Natural killer cell (primary cell): ENCODE measurements around the gene MBD3L2. TPM values are rescaled to one million over a fixed set of nuclear protein-coding genes. Genes with fewer than 3 reads are reported as not detected.
A peak's percentile ranks its signal among the peaks of the same experiment; 100 is the strongest.

Experiments used
- ATAC-seq, 3 donors: fragments of 150-1000 bp in 2 of 3; fragments of 200-7000 bp in 1 of 3; cut with Tn5 transposase; 1 replicate in 1 of 3; 2 replicates in 2 of 3; pipeline ENCODE4 v1.10.0; 2021; ENCODE audit warnings: mild to moderate bottlenecking in 2 of 3, moderate library complexity in 2 of 3
- DNase-seq, 2 donors: peaks; one replicate each; pipeline versions ENCODE4 v3.0.0 to v3.0.0-alpha.2; 2013 to 2021; ENCODE audit warnings: mixed read lengths in 1 of 2
- H3K27ac ChIP-seq: one replicate; pipeline ENCODE4 v1.5.1; 2013; ENCODE audit warnings: mild to moderate bottlenecking, low read length
- H3K27me3 ChIP-seq: one replicate; pipeline ENCODE4 v1.6.1; 2013; ENCODE audit warnings: low read length; ENCODE audit not compliant: control insufficient read depth, insufficient read depth
- H3K36me3 ChIP-seq: one replicate; pipeline ENCODE4 v1.6.1; 2013; ENCODE audit warnings: low read length; ENCODE audit not compliant: control insufficient read depth, insufficient read depth
- H3K4me1 ChIP-seq: one replicate; pipeline ENCODE4 v1.6.1; 2013; ENCODE audit warnings: low read length; ENCODE audit not compliant: control insufficient read depth, insufficient read depth
- H3K4me3 ChIP-seq: one replicate; pipeline ENCODE4 v1.5.1; 2013; ENCODE audit warnings: low read length
- H3K9me3 ChIP-seq: one replicate; pipeline ENCODE4 v1.6.1; 2013; ENCODE audit warnings: low read length; ENCODE audit not compliant: control insufficient read depth, insufficient read depth
- H3K27ac Mint-ChIP-seq, 2 donors: one replicate each; pipeline ENCODE4 v1.8.0; 2022; ENCODE audit warnings: mild to moderate bottlenecking in 2 of 2, mixed read lengths in 2 of 2, moderate library complexity in 1 of 2
- H3K27me3 Mint-ChIP-seq, 2 donors: one replicate each; pipeline ENCODE4 v1.8.0; 2022; ENCODE audit warnings: low read depth in 2 of 2, mixed read lengths in 2 of 2
- H3K36me3 Mint-ChIP-seq: one replicate; pipeline ENCODE4 v1.8.0; 2022; ENCODE audit warnings: mixed read lengths
- H3K4me1 Mint-ChIP-seq, 2 donors: one replicate each; pipeline ENCODE4 v1.8.0; 2022; ENCODE audit warnings: mixed read lengths in 2 of 2
- H3K4me3 Mint-ChIP-seq: one replicate; pipeline ENCODE4 v1.8.0; 2022; ENCODE audit warnings: mild to moderate bottlenecking, moderate library complexity, mixed read lengths
- H3K9me3 Mint-ChIP-seq, 2 donors: one replicate each; pipeline ENCODE4 v1.8.0; 2022; ENCODE audit warnings: mixed read lengths in 2 of 2
- CTCF ChIP-seq: fragments of 200-600 bp; IDR thresholded peaks from one replicate; pipeline ENCODE4 v1.8.0; 2022; ENCODE audit warnings: antibody characterized with exemption
- WGBS: methylation state at CpG from one replicate; pipeline ENCODE4 v1.1.7; 2013; ENCODE audit warnings: missing lambda C conversion rate; ENCODE audit not compliant: insufficient coverage; 5-methylcytosine and 5-hydroxymethylcytosine counted together
- intact Hi-C: fragments of 100-400 bp; cut with micrococcal nuclease; formaldehyde crosslinking; loops from one replicate; pipeline ENCODE4 v1.14.2; 2022
- total RNA-seq, 4 donors: library from RNA; stranded (reverse); fragments of 120-200 nt in 1 of 4; gene quantifications; one replicate each; pipeline versions ENCODE4 v1.2.3 to v1.2.4, GENCODE V29; 2013 to 2022

Gene MBD3L2
- total RNA-seq, 3 donors from 2014 or later (not counting 1 experiment from before 2014, with no cell fraction given): not detected

- Mint-ChIP-seq H3K9me3 (peaks cover 6 to 10% of the 10 kb centered on the region in 2 donors), H3K36me3 (peaks cover 7% of the 10 kb centered on the region), H3K4me3 (peak overlapping the region; percentile 86), H3K4me1 (peaks cover 10 to 20% of the 10 kb centered on the region in 2 donors), H3K27me3 (no peaks in the 10 kb centered on the region), H3K27ac (peak overlapping the region; percentile 86 to 97)
- intact Hi-C loops: no loop called here
- 100% methylated on average over 3 of the region's 3 CpGs for WGBS
- Histone ChIP-seq H3K27ac (no peak overlapping the region), H3K4me1 (peaks cover 10% of the 10 kb centered on the region), H3K9me3 (peaks cover 47% of the 10 kb centered on the region), H3K27me3 (no peaks in the 10 kb centered on the region), H3K4me3 (no peak overlapping the region), H3K36me3 (no peaks in the 10 kb centered on the region)
- DNase-seq (peak in 1 of 2 donors; percentile 20), ATAC-seq (no peak)
- TF ChIP-seq CTCF: no peak
These were observed 49.0 kb downstream of the MBD3L2 start for GRCh38 chr19:7098096-7098495.

GRCh38 chr19:7098701-7099596, 49.8 kb downstream of the MBD3L2 start:
- no peak for TF ChIP-seq CTCF
- Histone ChIP-seq H3K4me3 (peak overlapping the region; percentile 68), H3K4me1 (peaks cover 10% of the 10 kb centered on the region), H3K27me3 (no peaks in the 10 kb centered on the region), H3K36me3 (no peaks in the 10 kb centered on the region), H3K27ac (peak overlapping the region; percentile 91), H3K9me3 (peaks cover 39% of the 10 kb centered on the region)
- H3K27me3 Mint-ChIP-seq: no peaks in the 10 kb centered on the region
- peak overlapping the region; percentile 86 for H3K4me3 Mint-ChIP-seq
- ATAC-seq (peak; percentile 92 to 94 (median 93)), DNase-seq (peak; percentile 85 to 93)
- intact Hi-C loops: no loop called here
- peaks cover 7% of the 10 kb centered on the region for H3K36me3 Mint-ChIP-seq
- peaks cover 10 to 20% of the 10 kb centered on the region in 2 donors for H3K4me1 Mint-ChIP-seq
- peaks cover 6 to 10% of the 10 kb centered on the region in 2 donors for H3K9me3 Mint-ChIP-seq
- under 1% methylated on average over 78 of the region's 78 CpGs for WGBS
- peak overlapping the region; percentile 86 to 97 for H3K27ac Mint-ChIP-seq

GRCh38 chr19:7099597-7099921, 50.4 kb downstream of the MBD3L2 start:
- intact Hi-C loops: no loop called here
- peak overlapping the region; percentile 86 for H3K4me3 Mint-ChIP-seq

More at GRCh38 chr19:7099597-7099921, 50.4 kb downstream of the MBD3L2 start:
- Histone ChIP-seq H3K4me3 (peak overlapping the region; percentile 68), H3K4me1 (peaks cover 10% of the 10 kb centered on the region), H3K27ac (peak overlapping the region; percentile 91), H3K27me3 (no peaks in the 10 kb centered on the region), H3K9me3 (peaks cover 32% of the 10 kb centered on the region), H3K36me3 (no peaks in the 10 kb centered on the region)
- Mint-ChIP-seq H3K36me3 (peaks cover 7% of the 10 kb centered on the region), H3K27ac (peak overlapping the region; percentile 86 to 97), H3K4me1 (peaks cover 10 to 20% of the 10 kb centered on the region in 2 donors), H3K9me3 (peaks cover 6 to 10% of the 10 kb centered on the region in 2 donors), H3K27me3 (no peaks in the 10 kb centered on the region)
- DNase-seq: no peak
- ATAC-seq: no peak
- 9% methylated on average over 8 of the region's 9 CpGs for WGBS
- TF ChIP-seq CTCF: no peak

Other genes with a start within 250 kb of the MBD3L2 start
- gene ADGRE1, start 161.7 kb upstream of the MBD3L2 start, total RNA-seq: 10 to 100 TPM in 2 of 3 donors, 1 to 10 TPM in 1; 2.6 to 13.7 (median 13.0) TPM
- gene MBD3L2B, start 27.9 kb upstream of the MBD3L2 start, total RNA-seq: not detected
- not detected for gene MBD3L5, start 18.7 kb upstream of the MBD3L2 start, total RNA-seq
- not detected for gene MBD3L4, start 9.1 kb upstream of the MBD3L2 start, total RNA-seq
- not detected for gene MBD3L3, start 9.4 kb downstream of the MBD3L2 start, total RNA-seq
- 10 to 100 TPM; 10.7 to 14.5 (median 10.9) TPM for gene ZNF557, start 20.4 kb downstream of the MBD3L2 start, total RNA-seq
- gene INSR, start 245.1 kb downstream of the MBD3L2 start, total RNA-seq: 1 to 10 TPM in 2 of 3 donors, under 1 TPM in 1; 0.50 to 4.9 (median 2.0) TPM